Fibroblast of skin of back (primary cell): ENCODE results near the gene SLC17A4.

ENCODE experiments used
- DNase-seq: peaks from one replicate; pipeline ENCODE4 v3.0.0-alpha.2; 2013

Gene SLC17A4

GRCh38 chr6:25816252-25816651 lies 61.7 kb downstream of the SLC17A4 start:
- DNase-seq, result no peak

GRCh38 chr6:25821341-25821740 lies 66.8 kb downstream of the SLC17A4 start:
- no peak for DNase-seq

GRCh38 chr6:25829375-25829774 lies 74.8 kb downstream of the SLC17A4 start:
- DNase-seq, result no peak

GRCh38 chr6:25830458-25830857 lies 75.9 kb downstream of the SLC17A4 start:
- no peak for DNase-seq
